HAP-1 (cell line): Measurements from ENCODE around the gene FITM2.
"Not testable (repeated sequence)": the region's sequence is repeated elsewhere in the genome, so short reads cannot be mapped to it uniquely, and the experiment has no call there.

Source experiments
- DNase-seq, 2 experiments: peaks; one replicate each; pipeline ENCODE4 v3.0.0-alpha.2; 2016 to 2020; ENCODE audit warnings: low spot score in 2 of 2
- H3K27me3 ChIP-seq: fragments of 250-450 bp; sonication (Bioruptor Pico); 2 replicates; pipeline ENCODE4 v1.5.1; 2020; ENCODE audit warnings: low read depth, mild to moderate bottlenecking, moderate library complexity
- H3K36me3 ChIP-seq: fragments of 250-450 bp; sonication (Bioruptor Pico); replicated peaks from 2 replicates; pipeline ENCODE4 v1.5.1; 2020; ENCODE audit warnings: mild to moderate bottlenecking
- H3K4me1 ChIP-seq: fragments of 250-450 bp; sonication (Bioruptor Pico); 2 replicates; pipeline ENCODE4 v1.5.1; 2020; ENCODE audit warnings: mild to moderate bottlenecking
- H3K4me3 ChIP-seq: fragments of 250-450 bp; sonication (Bioruptor Pico); 2 replicates; pipeline ENCODE4 v1.5.1; 2020; ENCODE audit warnings: mild to moderate bottlenecking, moderate library complexity
- H3K9me3 ChIP-seq: fragments of 250-450 bp; sonication (Bioruptor Pico); 2 replicates; pipeline ENCODE4 v1.5.1; 2020; ENCODE audit warnings: mild to moderate bottlenecking, moderate library complexity
- in situ Hi-C: fragments of 300-500 bp; cut with MboI; formaldehyde crosslinking; loops from 3 replicates; pipeline ENCODE4 v1.14.3; 2020; ENCODE audit warnings: low sequenced_read_pairs, inconsistent platforms, mixed read lengths

The FITM2 gene

DNA sequence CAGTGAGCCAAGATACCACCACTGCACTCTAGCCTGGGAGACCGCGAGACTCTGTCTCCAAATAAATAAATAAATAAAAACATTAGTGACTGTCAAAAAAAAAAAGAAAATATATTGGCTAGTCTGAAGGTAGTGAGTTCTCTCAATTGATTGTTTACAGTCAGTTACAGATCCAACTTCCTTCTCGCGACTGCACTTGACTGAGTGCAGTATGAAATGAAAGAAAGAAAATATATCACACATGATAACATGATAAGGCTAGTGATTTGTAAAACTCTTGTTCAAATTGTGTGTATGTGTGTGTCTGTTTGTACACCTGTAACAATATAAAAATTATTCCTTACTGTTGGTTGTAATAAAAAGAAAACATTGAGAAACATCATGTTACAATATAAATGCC, 33.7 kb upstream of the FITM2 start:
- in situ Hi-C loops: no loop called here

DNA sequence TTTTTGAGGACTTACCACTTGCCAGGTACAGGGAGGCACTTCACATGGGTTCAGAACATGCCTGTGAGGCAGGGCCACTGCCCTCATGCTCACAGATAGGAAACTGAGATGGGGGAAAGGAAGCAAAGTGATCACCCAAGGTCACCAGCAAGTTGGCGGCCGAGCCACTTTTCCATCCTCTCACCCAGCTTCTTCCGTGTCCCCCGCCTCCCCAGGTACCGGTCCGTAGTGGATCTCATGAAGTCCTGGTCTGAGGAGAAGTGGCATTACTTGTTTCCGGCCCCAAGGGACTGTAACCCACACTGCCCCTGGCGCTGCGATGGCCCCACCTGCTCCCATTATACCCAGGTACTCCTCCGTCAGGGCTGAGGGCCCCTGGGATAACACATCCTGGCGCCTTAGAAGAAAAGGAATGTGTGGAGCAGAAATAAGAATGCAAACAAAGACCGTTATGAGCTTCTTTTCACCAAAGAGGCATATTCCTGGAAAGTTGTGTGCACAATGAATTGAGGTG, 32.2 kb upstream of the FITM2 start:
- no peaks in the 10 kb centered on the region for H3K9me3 ChIP-seq
- H3K4me1 ChIP-seq: no peaks in the 10 kb centered on the region
- H3K36me3 ChIP-seq: no peaks in the 10 kb centered on the region
- H3K27me3 ChIP-seq: no peaks in the 10 kb centered on the region
- no peak for DNase-seq
- in situ Hi-C loops: no loop called here
- no peak overlapping the region for H3K4me3 ChIP-seq

More for the DNA sequence above, 33.7 kb upstream of the FITM2 start:
- H3K4me1 ChIP-seq: no peaks in the 10 kb centered on the region
- no peaks in the 10 kb centered on the region for H3K36me3 ChIP-seq
- no peaks in the 10 kb centered on the region for H3K27me3 ChIP-seq
- H3K4me3 ChIP-seq: no peak overlapping the region
- no peak for DNase-seq
- no peaks in the 10 kb centered on the region for H3K9me3 ChIP-seq

DNA sequence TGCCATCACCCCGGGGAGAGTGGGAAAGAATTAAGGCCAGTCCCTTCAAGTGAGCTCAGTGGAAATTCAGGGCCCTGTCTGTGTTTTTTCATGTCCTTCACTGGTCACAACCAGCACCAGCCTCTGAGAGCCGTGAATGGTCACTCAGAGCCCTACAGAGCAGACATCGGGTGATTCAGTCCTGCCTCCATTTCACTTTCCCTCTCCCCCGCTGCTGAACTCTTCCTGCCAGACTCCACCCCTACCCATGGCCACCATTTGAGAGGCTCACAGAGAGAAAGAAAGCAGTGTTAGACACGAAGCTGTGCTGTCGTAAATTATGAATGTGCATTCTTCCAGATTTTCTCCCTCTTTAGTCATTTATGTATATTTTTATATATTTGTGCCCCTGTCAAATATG, 31.2 kb upstream of the FITM2 start:
- H3K4me1 ChIP-seq: no peaks in the 10 kb centered on the region
- H3K27me3 ChIP-seq: no peaks in the 10 kb centered on the region
- in situ Hi-C loops: no loop called here
- H3K9me3 ChIP-seq: no peaks in the 10 kb centered on the region
- DNase-seq: no peak
- no peaks in the 10 kb centered on the region for H3K36me3 ChIP-seq
- H3K4me3 ChIP-seq: no peak overlapping the region

DNA sequence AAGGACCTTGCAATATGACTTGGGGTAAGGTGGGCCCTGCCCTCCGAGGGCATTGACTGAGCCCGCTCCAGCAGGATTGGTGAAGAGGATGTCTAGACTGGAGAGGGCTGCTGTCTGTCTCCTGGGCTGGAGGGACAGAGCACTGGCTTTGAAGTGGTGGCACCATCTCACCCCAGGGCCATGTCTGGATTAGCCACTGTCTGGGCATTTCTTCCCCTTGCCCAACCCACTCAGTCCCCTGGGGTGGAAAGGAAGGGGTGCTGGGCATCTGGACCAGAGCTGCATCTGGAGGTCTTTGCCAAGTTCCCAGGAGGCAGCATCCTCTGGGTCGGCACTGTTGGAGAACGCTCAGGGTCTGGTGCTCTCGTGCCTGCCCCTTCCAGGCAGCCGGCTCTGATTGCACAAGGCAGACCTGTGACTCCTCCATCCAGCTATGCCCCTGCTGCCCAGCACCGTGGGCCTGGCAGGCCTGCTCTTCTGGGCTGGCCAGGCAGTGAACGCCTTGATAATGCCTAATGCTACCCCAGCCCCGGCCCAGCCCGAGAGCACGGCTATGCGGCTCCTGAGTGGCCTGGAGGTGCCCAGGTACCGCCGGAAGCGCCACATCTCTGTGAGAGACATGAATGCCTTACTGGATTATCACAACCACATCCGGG, 25.9 kb upstream of the FITM2 start, which contains the start of gene R3HDML:
Gene R3HDML (plus strand): TSS at position 319 of the 656 bp plus-strand sequence. CDS start 115 bp downstream, at position 434.
- no peaks in the 10 kb centered on the region for H3K4me1 ChIP-seq
- H3K4me3 ChIP-seq: no peak within 1 kb of the TSS
- no peaks in the 10 kb centered on the region for H3K36me3 ChIP-seq
- in situ Hi-C loops: no loop called here
- H3K9me3 ChIP-seq: no peaks in the 10 kb centered on the region
- DNase-seq: no peak
- no peaks in the 10 kb centered on the region for H3K27me3 ChIP-seq

DNA sequence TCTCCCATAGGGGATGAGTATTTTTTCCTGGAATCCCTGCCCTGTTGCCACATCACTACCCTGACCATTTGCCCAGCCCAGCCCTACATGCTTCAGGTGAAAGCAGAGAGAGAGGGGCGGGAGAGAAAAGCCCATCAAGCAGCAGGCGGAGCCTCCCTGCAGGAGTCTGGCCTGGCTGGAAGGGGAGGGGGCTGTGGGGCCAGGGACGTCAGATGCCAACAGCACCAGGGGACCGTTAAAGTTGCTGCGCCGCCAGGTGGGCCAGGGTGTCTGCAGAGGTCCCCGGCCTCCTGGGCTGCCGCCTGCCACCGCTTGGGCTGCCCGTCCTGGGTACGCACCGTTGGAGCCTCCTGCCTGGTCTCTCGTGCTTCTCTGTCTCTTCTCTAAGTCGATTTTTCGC, 25.1 kb upstream of the FITM2 start:
- in situ Hi-C loops: no loop called here
- Histone ChIP-seq H3K27me3 (no peaks in the 10 kb centered on the region), H3K4me3 (no peak overlapping the region), H3K36me3 (no peaks in the 10 kb centered on the region), H3K9me3 (no peaks in the 10 kb centered on the region), H3K4me1 (no peaks in the 10 kb centered on the region)
- DNase-seq: no peak

DNA sequence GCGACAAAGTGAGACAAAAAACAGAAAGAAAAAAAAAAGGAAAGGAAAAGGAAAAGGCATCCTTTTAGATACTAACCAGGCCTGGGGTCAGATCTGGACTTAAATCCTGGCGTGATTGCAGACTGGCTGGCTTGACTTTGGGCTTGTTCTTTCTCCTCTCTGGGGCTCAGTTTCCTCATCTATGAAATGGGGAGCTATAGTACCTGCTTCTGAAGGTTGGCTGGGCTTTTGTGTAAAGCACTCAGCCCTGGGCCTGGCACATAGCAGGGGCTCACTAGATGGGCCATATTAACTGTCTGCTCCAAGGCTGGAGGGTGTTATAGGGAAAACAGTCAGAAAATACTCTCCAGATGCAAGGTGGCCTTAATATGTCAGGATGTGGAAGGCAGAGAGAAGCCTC, 24.7 kb upstream of the FITM2 start:
- in situ Hi-C loops: no loop called here
- DNase-seq: no peak

DNA sequence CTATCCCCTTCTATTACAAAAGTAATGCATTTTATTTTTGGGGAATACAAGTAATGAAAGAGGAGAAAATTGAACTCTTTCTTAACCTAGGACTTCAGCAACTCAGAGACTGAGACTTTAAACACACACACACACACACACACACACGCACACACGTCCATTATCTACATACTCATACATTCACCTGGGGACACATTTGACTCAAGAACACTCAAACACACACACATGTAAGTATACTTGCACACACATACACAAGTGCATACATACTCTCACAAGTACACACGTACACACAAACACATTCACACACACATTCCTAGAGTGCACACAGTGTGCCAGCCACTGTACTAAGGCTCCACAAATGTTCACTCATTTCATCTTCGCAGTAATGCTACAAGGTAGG, 23.7 kb upstream of the FITM2 start:
- Histone ChIP-seq H3K9me3 (no peaks in the 10 kb centered on the region), H3K36me3 (no peaks in the 10 kb centered on the region), H3K4me3 (no peak overlapping the region), H3K4me1 (no peaks in the 10 kb centered on the region), H3K27me3 (no peaks in the 10 kb centered on the region)
- DNase-seq: no peak
- in situ Hi-C loops: no loop called here

More for the DNA sequence above, 24.7 kb upstream of the FITM2 start:
- Histone ChIP-seq H3K4me1 (no peaks in the 10 kb centered on the region), H3K4me3 (no peak overlapping the region), H3K27me3 (no peaks in the 10 kb centered on the region), H3K36me3 (no peaks in the 10 kb centered on the region), H3K9me3 (no peaks in the 10 kb centered on the region)

DNA sequence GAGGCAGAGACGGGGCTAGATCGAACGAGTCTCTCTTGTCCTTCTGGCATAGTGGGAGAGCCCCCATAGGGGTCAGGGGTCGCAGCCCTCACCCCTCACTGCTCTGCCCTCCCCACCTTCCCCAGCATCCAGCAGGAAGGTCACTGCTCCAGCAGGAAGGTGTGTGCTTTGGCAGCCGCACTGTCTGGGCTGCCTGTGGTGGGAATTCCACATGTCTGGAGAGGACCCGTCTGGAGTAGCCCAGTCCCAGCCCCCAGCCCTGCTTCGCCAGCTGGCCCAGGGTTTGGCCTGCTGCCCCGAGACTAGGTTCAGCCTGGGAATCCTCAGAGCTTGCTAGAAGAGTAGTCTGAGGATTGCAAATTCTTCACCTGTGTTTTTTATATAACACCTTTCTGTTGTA, 23.3 kb upstream of the FITM2 start:
- Histone ChIP-seq H3K36me3 (no peaks in the 10 kb centered on the region), H3K27me3 (no peaks in the 10 kb centered on the region), H3K9me3 (no peaks in the 10 kb centered on the region), H3K4me3 (no peak overlapping the region), H3K4me1 (no peaks in the 10 kb centered on the region)
- in situ Hi-C loops: no loop called here
- DNase-seq: no peak

DNA sequence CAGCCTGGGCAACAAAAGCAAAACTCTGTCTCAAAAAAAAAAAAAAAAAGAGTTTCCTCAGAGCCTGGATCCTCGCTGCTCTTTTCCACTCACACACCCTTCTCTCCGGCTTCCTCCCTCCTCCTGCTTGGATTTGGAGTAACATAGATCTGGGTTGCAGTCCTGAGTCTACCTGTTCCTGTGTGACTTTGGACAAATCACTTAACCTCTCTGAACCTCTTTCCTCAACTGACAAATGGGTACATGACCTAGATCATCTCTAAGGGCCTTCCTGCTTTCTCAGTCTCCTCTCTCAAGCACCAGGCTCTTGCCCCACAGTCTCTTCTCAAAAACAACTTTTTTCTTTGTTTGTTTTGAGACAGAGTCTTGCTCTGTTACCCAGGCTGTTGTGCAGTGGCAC, 20.2 kb upstream of the FITM2 start:
- no peaks in the 10 kb centered on the region for H3K4me1 ChIP-seq
- no peak overlapping the region for H3K4me3 ChIP-seq
- DNase-seq: no peak
- H3K9me3 ChIP-seq: no peaks in the 10 kb centered on the region
- in situ Hi-C loops: no loop called here
- H3K27me3 ChIP-seq: no peaks in the 10 kb centered on the region
- no peaks in the 10 kb centered on the region for H3K36me3 ChIP-seq

DNA sequence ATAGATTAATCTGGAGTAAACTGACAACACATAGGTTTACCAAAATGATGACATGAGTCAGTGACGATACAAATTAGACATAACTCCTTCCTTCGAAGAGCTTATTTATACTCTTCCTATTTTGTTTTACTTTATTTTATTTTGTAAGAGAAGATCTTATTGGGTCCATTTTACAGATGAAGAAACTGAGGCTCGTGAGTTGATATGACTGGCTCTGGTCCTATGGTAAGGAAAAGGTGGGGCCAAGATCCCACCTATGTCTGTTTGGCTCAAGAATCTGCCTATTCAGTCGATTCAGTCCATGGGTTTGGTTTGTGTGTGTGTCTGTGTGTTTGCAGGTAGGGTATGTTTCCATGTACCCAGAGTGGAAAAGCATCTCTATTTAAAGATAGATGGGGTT, 17.4 kb upstream of the FITM2 start:
- no peaks in the 10 kb centered on the region for H3K9me3 ChIP-seq
- no peak overlapping the region for H3K4me3 ChIP-seq
- H3K27me3 ChIP-seq: no peaks in the 10 kb centered on the region
- no peaks in the 10 kb centered on the region for H3K4me1 ChIP-seq
- in situ Hi-C loops: no loop called here
- DNase-seq: no peak
- no peaks in the 10 kb centered on the region for H3K36me3 ChIP-seq

DNA sequence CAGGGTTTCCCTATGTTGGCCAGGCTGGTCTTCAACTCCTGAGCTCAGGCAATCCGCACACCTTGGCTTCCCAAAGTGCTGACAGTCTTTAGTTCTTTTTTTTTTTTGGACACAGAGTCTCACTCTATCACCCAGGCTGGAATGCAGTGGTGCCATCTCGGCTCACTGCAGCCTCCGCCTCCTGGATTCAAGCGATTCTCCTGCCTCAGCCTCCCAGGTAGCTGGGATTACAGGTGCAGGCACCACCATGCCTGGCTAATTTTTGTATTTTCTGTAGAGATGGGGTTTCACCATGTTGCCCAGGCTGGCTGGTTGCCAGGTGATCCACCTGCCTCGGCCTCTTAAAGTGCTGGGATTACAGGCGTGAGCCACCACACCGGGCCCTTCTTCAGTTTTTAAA, 16.7 kb upstream of the FITM2 start:
- H3K4me1 ChIP-seq, H3K27me3 ChIP-seq, in situ Hi-C loops, H3K9me3 ChIP-seq, DNase-seq, H3K4me3 ChIP-seq, H3K36me3 ChIP-seq: not testable (repeated sequence)

DNA sequence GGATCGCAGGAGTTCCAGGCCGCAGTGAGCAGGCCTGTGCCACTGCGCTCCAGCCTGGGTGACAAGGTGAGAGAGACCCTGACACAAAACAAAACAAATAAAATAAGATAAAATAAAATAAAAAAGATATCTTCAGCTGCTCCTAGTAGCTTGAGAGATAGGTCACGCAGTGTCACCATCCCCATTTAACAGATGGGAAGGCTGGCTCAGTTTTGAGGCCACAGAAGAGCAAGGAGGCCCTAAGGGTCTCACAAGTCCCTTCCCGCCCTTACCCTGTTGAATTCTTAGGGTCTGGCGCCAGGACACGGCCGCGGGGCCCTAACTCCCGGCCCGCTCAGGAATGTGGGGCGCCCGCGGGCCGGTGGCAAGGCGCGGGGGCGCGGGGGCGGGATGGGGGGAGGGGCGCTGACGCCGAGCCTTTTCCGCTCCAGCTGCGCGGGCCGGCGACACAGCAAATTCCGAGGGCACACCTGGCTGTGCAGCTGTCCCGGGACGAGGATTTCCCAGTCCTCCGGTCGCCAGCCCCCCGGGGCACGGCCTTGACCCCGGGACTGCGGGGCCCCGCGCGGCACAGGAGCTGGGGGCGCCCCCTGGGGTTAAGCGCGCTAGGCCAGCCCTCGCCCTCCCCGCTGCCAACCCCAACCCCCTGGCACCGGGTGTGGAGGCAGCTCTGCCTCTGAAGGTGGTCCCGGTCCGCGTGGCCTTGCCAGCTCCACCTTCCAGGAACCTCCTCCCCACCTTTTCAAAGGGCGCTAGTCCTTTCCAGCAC, 15.6 kb upstream of the FITM2 start:
- DNase-seq: no peak
- Histone ChIP-seq H3K4me1 (no peaks in the 10 kb centered on the region), H3K36me3 (no peaks in the 10 kb centered on the region), H3K27me3 (no peaks in the 10 kb centered on the region), H3K4me3 (no peak overlapping the region), H3K9me3 (no peaks in the 10 kb centered on the region)
- in situ Hi-C loops: no loop called here

DNA sequence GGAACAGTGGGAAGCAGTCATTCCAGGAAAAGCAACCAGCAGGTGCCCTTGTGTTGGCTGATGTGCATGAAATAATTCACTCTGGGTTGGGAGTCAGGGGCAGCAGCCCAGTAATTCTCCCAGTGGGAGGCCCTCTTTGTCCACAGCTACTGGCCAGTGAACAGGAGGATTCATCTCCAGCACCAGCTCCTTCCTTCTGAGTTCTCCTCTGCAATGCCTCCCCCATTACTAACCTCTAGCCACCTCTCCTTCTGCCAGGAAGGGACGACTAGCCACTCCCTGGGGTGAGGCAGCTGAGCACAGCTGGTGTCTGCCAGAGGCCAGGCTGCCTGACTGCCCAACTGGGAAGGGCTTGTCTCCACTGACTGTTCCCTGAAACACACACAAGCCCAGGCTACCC, 13.3 kb upstream of the FITM2 start:
- H3K4me3 ChIP-seq: no peak overlapping the region
- in situ Hi-C loops: no loop called here
- no peaks in the 10 kb centered on the region for H3K4me1 ChIP-seq
- H3K36me3 ChIP-seq: no peaks in the 10 kb centered on the region
- no peak for DNase-seq
- no peaks in the 10 kb centered on the region for H3K9me3 ChIP-seq
- H3K27me3 ChIP-seq: no peaks in the 10 kb centered on the region

DNA sequence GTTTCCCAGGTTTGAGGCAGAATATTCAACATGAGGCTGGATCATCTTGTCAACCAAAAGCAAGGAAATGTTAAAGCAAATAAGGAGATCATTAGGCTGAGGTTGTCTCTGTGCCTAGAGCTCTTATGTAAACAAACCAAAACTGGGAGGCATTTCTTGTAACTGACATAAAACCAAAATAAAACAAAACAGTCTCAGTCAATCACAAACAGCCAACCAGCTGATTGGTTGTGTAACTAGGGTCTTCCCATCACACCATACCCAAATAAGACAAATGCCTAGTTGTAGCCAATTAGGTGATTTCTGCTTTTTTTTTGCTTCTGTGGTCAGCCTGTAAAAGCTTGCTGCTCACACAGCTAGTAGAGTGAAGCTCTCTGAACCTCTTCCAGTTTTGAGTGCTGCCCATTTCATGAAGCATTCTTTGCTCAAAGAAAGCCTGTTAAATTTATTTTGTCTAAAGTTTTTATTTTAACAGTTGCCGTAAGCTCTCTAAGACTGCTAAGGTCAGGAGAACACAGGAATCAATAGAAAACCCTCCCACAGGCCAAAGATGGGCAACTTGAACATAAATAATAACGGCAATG, 8.9 kb upstream of the FITM2 start:
- no peak for DNase-seq
- H3K4me3 ChIP-seq: no peak overlapping the region
- no peaks in the 10 kb centered on the region for H3K4me1 ChIP-seq
- in situ Hi-C loops: no loop called here
- no peaks in the 10 kb centered on the region; the same call in 1 of the 2 replicates for H3K27me3 ChIP-seq
- H3K36me3 ChIP-seq: no peaks in the 10 kb centered on the region
- H3K9me3 ChIP-seq: no peaks in the 10 kb centered on the region
